ENCODE results near the gene NBPF10. TPM values are rescaled to one million over a fixed set of nuclear protein-coding genes. Genes with fewer than 3 reads are reported as not detected.

Gene NBPF10
- total RNA-seq: 0.49 and 0.70 TPM in 2 replicates

GRCh38 chr1:146144465-146144864, at the start of gene NBPF10:
TSS of gene NBPF10 (minus strand) at chr1:146144804. CDS start at chr1:146144769, 35 bp downstream.

Other genes starting within 250 kb of the NBPF10 start
- gene ITGA10, start 234.8 kb downstream of the NBPF10 start, total RNA-seq: 0.70 and 1.2 TPM in 2 replicates
- 24.5 and 25.3 TPM in 2 replicates for gene PEX11B, start 226.1 kb downstream of the NBPF10 start, total RNA-seq
- 127 and 248 TPM in 2 replicates for gene RBM8A, start 217.3 kb downstream of the NBPF10 start, total RNA-seq
- gene LIX1L, start 186.8 kb downstream of the NBPF10 start, total RNA-seq: 17.4 and 25.0 TPM in 2 replicates
- gene ANKRD34A, start 180.2 kb downstream of the NBPF10 start, total RNA-seq: 0.49 and 0.70 TPM in 2 replicates
- 11.9 and 12.7 TPM in 2 replicates for gene POLR3GL, start 180.1 kb downstream of the NBPF10 start, total RNA-seq
- gene TXNIP, start 148.2 kb downstream of the NBPF10 start, total RNA-seq: 22.7 and 104 TPM in 2 replicates
- gene HJV, start 123.1 kb downstream of the NBPF10 start, total RNA-seq: not detected in 2 replicates
- 29.0 and 39.8 TPM in 2 replicates for gene NOTCH2NLA, start 84.2 kb upstream of the NBPF10 start, total RNA-seq